Measurements from ENCODE around the gene CLEC9A. TPM values are rescaled to one million over a fixed set of nuclear protein-coding genes. Genes with fewer than 3 reads are reported as not detected.
A peak's percentile ranks its signal among the peaks of the same experiment; 100 is the strongest.

CLEC9A gene
- total and polyA plus RNA-seq, 9 of the 15 experiments (the other 6 are each of a cell fraction or from before 2014, with no cell fraction given): not detected

GRCh38 chr12:10111451-10111850 lies 81.0 kb downstream of the CLEC9A start:
- Histone ChIP-seq H2AFZ (ENCODE audit: low read depth, low read length) (peak overlapping the region; percentile 12; the same call in 1 of the 2 replicates), H3K79me2 (ENCODE audit: control insufficient read depth, insufficient read depth, low read length) (no peaks in the 10 kb centered on the region), H3K9me1 (ENCODE audit: control insufficient read depth, insufficient read depth, low read length) (no peaks in the 10 kb centered on the region), H3K4me3 (no peak overlapping the region), H3K4me2 (ENCODE audit: insufficient read depth, low read length) (no peak overlapping the region), H4K20me1 (replicated peaks; ENCODE audit: control insufficient read depth, insufficient read depth, low read length) (no peaks in the 10 kb centered on the region), H3K4me1 (replicated peaks in 1 of 2; ENCODE audit: control insufficient read depth in 2 of 2, insufficient read depth in 2 of 2, low read length in 2 of 2) (peaks cover 0 to 5% of the 10 kb centered on the region in 2 experiments; a peak in 2 of 5 replicates), H3K27ac (ENCODE audit: extremely low read depth, low read depth, low read length) (no peak overlapping the region), H3K27me3 (ENCODE audit: control insufficient read depth in 2 of 2, insufficient read depth in 2 of 2, low read length in 2 of 2) (no peaks in the 10 kb centered on the region; a peak in 2 of 5 replicates), H3K9ac (ENCODE audit: insufficient read depth in 1 of 2, low read depth in 2 of 2, low read length in 2 of 2) (peak overlapping the region in 1 of 2 experiments; percentile 35; a peak in 1 of 4 replicates), H3K9me3 (replicated peaks; ENCODE audit: control insufficient read depth, insufficient read depth, low read depth, low read length) (no peaks in the 10 kb centered on the region), H3K36me3 (ENCODE audit: control insufficient read depth, insufficient read depth, low read length) (no peaks in the 10 kb centered on the region)
- WGBS (ENCODE audit: insufficient coverage, low coverage, missing lambda C conversion rate): 8% methylated on average over 21 of the region's 38 CpGs
- ATAC-seq (peak; percentile 86), FAIRE-seq (no peak), DNase-seq (ENCODE audit: extremely low read depth in 1 of 4, low spot score in 3 of 4) (peak; percentile 8 to 63 (median 23))
- in situ Hi-C loops (cut with MboI) (no loop called here), intact Hi-C loops (cut with micrococcal nuclease) (no loop called here)
- POLR2A ChIA-PET: no interaction called here
- CTCF ChIA-PET (ENCODE audit: low intra/inter-chr PET ratio): interaction anchor here (0.6 kb wide), 1 partner anchor 66 kb away, joined by 3 read pairs; no protein-coding TSS in a partner anchor
- no TSS peak for BruUV-seq (replicated peaks)
- TF ChIP-seq PATZ1 (CRISPR knock-in tag; IDR thresholded peaks at IDR 0.05; ENCODE audit: borderline replicate concordance): no peak
- TF ChIP-seq L3MBTL2 (IDR thresholded peaks at IDR 0.05): 0 out of 2 replicates have a peak, but pooled peaks have one; percentile 15
- no peak for TF ChIP-seq CREBBP (IDR thresholded peaks at IDR 0.05; ENCODE audit: low read depth, low read length)
- no peak for TF ChIP-seq MGA (IDR thresholded peaks at IDR 0.05)
- peak in 1 of 3 experiments; percentile 16; a peak in 1 of 6 replicates for TF ChIP-seq CTCF (IDR thresholded peaks at IDR 0.05 in 2 of 3, conservative IDR thresholded peaks at IDR 0.05 in 1 of 3; ENCODE audit: insufficient read depth in 2 of 3, low read depth in 1 of 3, low read length in 3 of 3)
- TF ChIP-seq SRSF7 (optimal IDR thresholded peaks at IDR 0.05; ENCODE audit: low read depth, low read length): no peak
